Cardiac fibroblast (primary cell): ENCODE measurements around the gene TIAM1.
A peak's percentile ranks its signal among the peaks of the same experiment; 100 is the strongest.

Experiments
- DNase-seq, 2 donors: peaks; one replicate each; pipeline versions ENCODE4 v3.0.0 to v3.0.0-alpha.2; 2010; ENCODE audit warnings: low read depth in 2 of 2
- H3K4me3 ChIP-seq, 2 donors: replicated peaks in 1 of 2; 1 replicate in 1 of 2; 2 replicates in 1 of 2; pipeline ENCODE4 v1.5.1; 2011; ENCODE audit warnings: low read depth in 2 of 2, low read length in 2 of 2, mild to moderate bottlenecking in 2 of 2, moderate library complexity in 1 of 2
- CTCF ChIP-seq: IDR thresholded peaks from one replicate; pipeline ENCODE4 v1.5.1; 2011; ENCODE audit warnings: low read depth, mild to moderate bottlenecking, low read length, inconsistent platforms

Gene TIAM1

GRCh38 chr21:31182231-31183140 lies 161.6 kb downstream of the TIAM1 start:
- DNase-seq: no peak
- no peak overlapping the region for H3K4me3 ChIP-seq
- no peak for TF ChIP-seq CTCF

- no peak overlapping the region for H3K4me3 ChIP-seq
- DNase-seq: no peak
- TF ChIP-seq CTCF: no peak
Observed at GRCh38 chr21:31181082-31181750, 162.8 kb downstream of the TIAM1 start.

- H3K4me3 ChIP-seq: no peak overlapping the region
- peak; percentile 58 for TF ChIP-seq CTCF
- DNase-seq: peak; percentile 64 to 66
Observed at GRCh38 chr21:31180256-31181081, 163.6 kb downstream of the TIAM1 start.

- DNase-seq: no peak
- no peak for TF ChIP-seq CTCF
- H3K4me3 ChIP-seq: no peak overlapping the region
Observed at GRCh38 chr21:31176725-31177124, 167.3 kb downstream of the TIAM1 start.

GRCh38 chr21:31176080-31176551 lies 167.9 kb downstream of the TIAM1 start:
- no peak for DNase-seq
- TF ChIP-seq CTCF: no peak
- H3K4me3 ChIP-seq: no peak overlapping the region

- no peak for TF ChIP-seq CTCF
- no peak overlapping the region for H3K4me3 ChIP-seq
- DNase-seq: peak in 1 of 2 donors; percentile 33
Observed at GRCh38 chr21:31173881-31174555, 170.0 kb downstream of the TIAM1 start.
